ENCODE measurements around the gene COQ8B. TPM values are rescaled to one million over a fixed set of nuclear protein-coding genes. Genes with fewer than 3 reads are reported as not detected.
"Not testable (repeated sequence)": the region's sequence is repeated elsewhere in the genome, so short reads cannot be mapped to it uniquely, and the experiment has no call there.

COQ8B gene
- polyA plus RNA-seq, 4 donors: 32.4 to 45.2 (median 35.7) TPM

- no peak for DNase-seq (ENCODE audit: low read depth in 4 of 4, low spot score in 3 of 4)
Measured at GRCh38 chr19:40742886-40743285, 26.2 kb upstream of the COQ8B start.

- DNase-seq (ENCODE audit: low read depth in 4 of 4, low spot score in 3 of 4): no peak
Measured at GRCh38 chr19:40742477-40742876, 25.8 kb upstream of the COQ8B start.

GRCh38 chr19:40741527-40742390 is 25.1 kb upstream of the COQ8B start:
- DNase-seq (ENCODE audit: low read depth in 4 of 4, low spot score in 3 of 4): no peak

GRCh38 chr19:40740747-40741146 is 24.1 kb upstream of the COQ8B start:
- DNase-seq (ENCODE audit: low read depth in 4 of 4, low spot score in 3 of 4): no peak

GRCh38 chr19:40739871-40740703 is 23.4 kb upstream of the COQ8B start:
- no peak for DNase-seq (ENCODE audit: low read depth in 4 of 4, low spot score in 3 of 4)

GRCh38 chr19:40739030-40739839 is 22.5 kb upstream of the COQ8B start:
- DNase-seq (ENCODE audit: low read depth in 4 of 4, low spot score in 3 of 4): no peak

- DNase-seq (ENCODE audit: low read depth in 4 of 4, low spot score in 3 of 4): no peak
Measured at GRCh38 chr19:40737102-40737644, 20.5 kb upstream of the COQ8B start.

GRCh38 chr19:40736661-40737060 is 20.0 kb upstream of the COQ8B start:
- no peak for DNase-seq (ENCODE audit: low read depth in 4 of 4, low spot score in 3 of 4)

GRCh38 chr19:40735013-40735771 is 18.5 kb upstream of the COQ8B start:
- DNase-seq (ENCODE audit: low read depth in 4 of 4, low spot score in 3 of 4): no peak

GRCh38 chr19:40733149-40733548 is 16.5 kb upstream of the COQ8B start:
- no peak for DNase-seq (ENCODE audit: low read depth in 4 of 4, low spot score in 3 of 4)

GRCh38 chr19:40732304-40732703 is 15.6 kb upstream of the COQ8B start:
- not testable (repeated sequence) for DNase-seq (ENCODE audit: low read depth in 4 of 4, low spot score in 3 of 4)

- DNase-seq (ENCODE audit: low read depth in 4 of 4, low spot score in 3 of 4): not testable (repeated sequence)
Measured at GRCh38 chr19:40730065-40730464, 13.4 kb upstream of the COQ8B start.

- DNase-seq (ENCODE audit: low read depth in 4 of 4, low spot score in 3 of 4): no peak
Measured at GRCh38 chr19:40726279-40726678, 9.6 kb upstream of the COQ8B start.

- no peak for DNase-seq (ENCODE audit: low read depth in 4 of 4, low spot score in 3 of 4)
Measured at GRCh38 chr19:40724855-40725254, 8.2 kb upstream of the COQ8B start.

- DNase-seq (ENCODE audit: low read depth in 4 of 4, low spot score in 3 of 4): no peak
Measured at GRCh38 chr19:40724315-40724714, 7.6 kb upstream of the COQ8B start.

- no peak for DNase-seq (ENCODE audit: low read depth in 4 of 4, low spot score in 3 of 4)
Measured at GRCh38 chr19:40723661-40724254, 7.1 kb upstream of the COQ8B start.

GRCh38 chr19:40721936-40722661 is 5.4 kb upstream of the COQ8B start:
- DNase-seq (ENCODE audit: low read depth in 4 of 4, low spot score in 3 of 4): no peak

GRCh38 chr19:40721140-40721486 is 4.4 kb upstream of the COQ8B start:
- DNase-seq (ENCODE audit: low read depth in 4 of 4, low spot score in 3 of 4): no peak

GRCh38 chr19:40719414-40719894 is 2.8 kb upstream of the COQ8B start:
- DNase-seq (ENCODE audit: low read depth in 4 of 4, low spot score in 3 of 4): no peak
